ENCODE measurements around the gene FAM9C. TPM values are rescaled to one million over a fixed set of nuclear protein-coding genes. Genes with fewer than 3 reads are reported as not detected.

Gene FAM9C
- polyA plus RNA-seq, 1 experiment: 0.04 TPM

GRCh38 chrX:13000301-13000811 lies 44.1 kb downstream of the FAM9C start:
- CTCF ChIA-PET: no interaction called here
- no peak overlapping the region for H3K27ac ChIP-seq (ENCODE audit: low read depth, low read length)
- no peak overlapping the region for H3K4me3 ChIP-seq (ENCODE audit: low read depth, low read length)
- no peak for DNase-seq (ENCODE audit: low read depth, low spot score)
- TF ChIP-seq, protein P1, sequence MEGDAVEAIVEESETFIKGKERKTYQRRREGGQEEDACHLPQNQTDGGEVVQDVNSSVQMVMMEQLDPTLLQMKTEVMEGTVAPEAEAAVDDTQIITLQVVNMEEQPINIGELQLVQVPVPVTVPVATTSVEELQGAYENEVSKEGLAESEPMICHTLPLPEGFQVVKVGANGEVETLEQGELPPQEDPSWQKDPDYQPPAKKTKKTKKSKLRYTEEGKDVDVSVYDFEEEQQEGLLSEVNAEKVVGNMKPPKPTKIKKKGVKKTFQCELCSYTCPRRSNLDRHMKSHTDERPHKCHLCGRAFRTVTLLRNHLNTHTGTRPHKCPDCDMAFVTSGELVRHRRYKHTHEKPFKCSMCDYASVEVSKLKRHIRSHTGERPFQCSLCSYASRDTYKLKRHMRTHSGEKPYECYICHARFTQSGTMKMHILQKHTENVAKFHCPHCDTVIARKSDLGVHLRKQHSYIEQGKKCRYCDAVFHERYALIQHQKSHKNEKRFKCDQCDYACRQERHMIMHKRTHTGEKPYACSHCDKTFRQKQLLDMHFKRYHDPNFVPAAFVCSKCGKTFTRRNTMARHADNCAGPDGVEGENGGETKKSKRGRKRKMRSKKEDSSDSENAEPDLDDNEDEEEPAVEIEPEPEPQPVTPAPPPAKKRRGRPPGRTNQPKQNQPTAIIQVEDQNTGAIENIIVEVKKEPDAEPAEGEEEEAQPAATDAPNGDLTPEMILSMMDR (IDR thresholded peaks at IDR 0.05; ENCODE audit: low read depth, low read length): no peak
- POLR2A ChIA-PET: no interaction called here
- no peaks in the 10 kb centered on the region for H3K27me3 ChIP-seq (ENCODE audit: control insufficient read depth, insufficient read depth, low read length)
- H3K9me3 ChIP-seq (ENCODE audit: control insufficient read depth, insufficient read depth, low read length): no peaks in the 10 kb centered on the region

GRCh38 chrX:12999422-12999821 lies 45.0 kb downstream of the FAM9C start:
- Histone ChIP-seq H3K27me3 (ENCODE audit: control insufficient read depth, insufficient read depth, low read length) (no peaks in the 10 kb centered on the region), H3K4me3 (ENCODE audit: low read depth, low read length) (no peak overlapping the region), H3K27ac (ENCODE audit: low read depth, low read length) (no peak overlapping the region), H3K9me3 (ENCODE audit: control insufficient read depth, insufficient read depth, low read length) (no peaks in the 10 kb centered on the region)
- DNase-seq (ENCODE audit: low read depth, low spot score): no peak
- ChIA-PET POLR2A (interaction anchor here (0.6 kb wide), 1 partner anchor 13 kb away, joined by 3 read pairs; no protein-coding TSS in a partner anchor), CTCF (interaction anchor here (1.3 kb wide), 1 partner anchor 53 kb away, joined by 4 read pairs; no protein-coding TSS in a partner anchor)
- TF ChIP-seq, protein P1 (IDR thresholded peaks at IDR 0.05; ENCODE audit: low read depth, low read length): no peak

- no peak overlapping the region for H3K27ac ChIP-seq (ENCODE audit: low read depth, low read length)
Observed at GRCh38 chrX:12997906-12998687, 46.3 kb downstream of the FAM9C start.

GRCh38 chrX:12996934-12997435 lies 47.4 kb downstream of the FAM9C start:
- H3K4me3 ChIP-seq (ENCODE audit: low read depth, low read length): no peak overlapping the region
- no peaks in the 10 kb centered on the region for H3K9me3 ChIP-seq (ENCODE audit: control insufficient read depth, insufficient read depth, low read length)
- no peaks in the 10 kb centered on the region for H3K27me3 ChIP-seq (ENCODE audit: control insufficient read depth, insufficient read depth, low read length)
- POLR2A ChIA-PET: no interaction called here
- H3K27ac ChIP-seq (ENCODE audit: low read depth, low read length): no peak overlapping the region
- TF ChIP-seq, protein P1 (IDR thresholded peaks at IDR 0.05; ENCODE audit: low read depth, low read length): no peak
- no peak for DNase-seq (ENCODE audit: low read depth, low spot score)
- CTCF ChIA-PET: no interaction called here

More at GRCh38 chrX:12997906-12998687, 46.3 kb downstream of the FAM9C start:
- Histone ChIP-seq H3K27me3 (ENCODE audit: control insufficient read depth, insufficient read depth, low read length) (no peaks in the 10 kb centered on the region), H3K4me3 (ENCODE audit: low read depth, low read length) (no peak overlapping the region), H3K9me3 (ENCODE audit: control insufficient read depth, insufficient read depth, low read length) (no peaks in the 10 kb centered on the region)
- ChIA-PET POLR2A (no interaction called here), CTCF (interaction anchor here (1.3 kb wide), 1 partner anchor 52 kb away, joined by 4 read pairs; no protein-coding TSS in a partner anchor)
- TF ChIP-seq, protein P1 (IDR thresholded peaks at IDR 0.05; ENCODE audit: low read depth, low read length): no peak
- no peak for DNase-seq (ENCODE audit: low read depth, low spot score)

DNA sequence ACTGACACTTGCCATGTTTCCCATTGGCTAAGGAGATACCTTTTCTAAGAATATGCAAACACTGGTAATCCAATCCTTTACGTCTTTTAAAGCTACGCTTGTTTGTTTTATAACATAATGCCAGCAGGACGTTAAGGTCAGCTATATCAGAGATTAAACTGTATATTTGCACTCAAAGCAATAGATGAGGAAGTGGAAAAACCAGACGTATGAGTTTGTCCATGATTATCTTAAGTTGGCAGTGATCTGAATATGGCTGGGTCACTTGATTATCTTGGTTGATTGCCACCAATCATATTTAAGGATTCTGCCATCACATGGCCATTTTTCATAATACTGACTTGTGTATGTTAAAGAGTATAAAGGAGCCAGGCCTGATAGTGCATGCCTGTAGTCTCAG lies 50.1 kb downstream of the FAM9C start:
- POLR2A ChIA-PET: no interaction called here
- DNase-seq (ENCODE audit: low read depth, low spot score): no peak
- H3K27ac ChIP-seq (ENCODE audit: low read depth, low read length): no peak overlapping the region
- no peaks in the 10 kb centered on the region for H3K9me3 ChIP-seq (ENCODE audit: control insufficient read depth, insufficient read depth, low read length)
- no peak overlapping the region for H3K4me3 ChIP-seq (ENCODE audit: low read depth, low read length)
- TF ChIP-seq, protein P1 (IDR thresholded peaks at IDR 0.05; ENCODE audit: low read depth, low read length): no peak
- CTCF ChIA-PET: interaction anchor here (1.0 to 1.2 kb wide), 2 partner anchors 48 kb away, joined by 3 to 5 read pairs; no protein-coding TSS in a partner anchor
- H3K27me3 ChIP-seq (ENCODE audit: control insufficient read depth, insufficient read depth, low read length): no peaks in the 10 kb centered on the region
